ENCODE results near the gene TMEM178B. TPM values are rescaled to one million over a fixed set of nuclear protein-coding genes. Genes with fewer than 3 reads are reported as not detected.

The TMEM178B gene
- polyA plus RNA-seq, 4 donors = 0.30 to 0.69 TPM; not detected in 2

- no peak overlapping the region for H3K4me3 ChIP-seq (ENCODE audit: low read depth in 1 of 3, low read length in 3 of 3)
- peaks cover 0 to 4% (median 0%) of the 10 kb centered on the region in 3 donors for H3K27me3 ChIP-seq (ENCODE audit: control insufficient read depth in 3 of 3, insufficient read depth in 3 of 3, low read length in 3 of 3)
- no peak overlapping the region for H3K27ac ChIP-seq (ENCODE audit: low read depth in 1 of 3, low read length in 2 of 3)
- FAIRE-seq (no peak), DNase-seq (no peak)
- WGBS, 3 donors = 69 to 72% (median 69%) methylated on average over 2 of the region's 2 CpGs
- no peaks in the 10 kb centered on the region for H3K36me3 ChIP-seq (ENCODE audit: control insufficient read depth in 3 of 3, insufficient read depth in 2 of 3, low read depth in 1 of 3, low read length in 3 of 3)
- H3K4me1 ChIP-seq (ENCODE audit: control insufficient read depth in 3 of 3, insufficient read depth in 2 of 3, low read depth in 1 of 3, low read length in 2 of 3) = no peaks in the 10 kb centered on the region
- H3K9me3 ChIP-seq (ENCODE audit: control insufficient read depth in 2 of 2, insufficient read depth in 1 of 2, low read depth in 1 of 2, low read length in 1 of 2) = no peaks in the 10 kb centered on the region
These were observed 347.4 kb downstream of the TMEM178B start for GRCh38 chr7:141421306-141421705.

GRCh38 chr7:141427134-141427533 is 353.3 kb downstream of the TMEM178B start:
- Histone ChIP-seq H3K36me3 (ENCODE audit: control insufficient read depth in 3 of 3, insufficient read depth in 2 of 3, low read depth in 1 of 3, low read length in 3 of 3) (no peaks in the 10 kb centered on the region), H3K4me3 (ENCODE audit: low read depth in 1 of 3, low read length in 3 of 3) (no peak overlapping the region), H3K27me3 (ENCODE audit: control insufficient read depth in 3 of 3, insufficient read depth in 3 of 3, low read length in 3 of 3) (peaks cover 0 to 15% (median 6%) of the 10 kb centered on the region in 3 donors), H3K27ac (ENCODE audit: low read depth in 1 of 3, low read length in 2 of 3) (no peak overlapping the region), H3K4me1 (ENCODE audit: control insufficient read depth in 3 of 3, insufficient read depth in 2 of 3, low read depth in 1 of 3, low read length in 2 of 3) (no peaks in the 10 kb centered on the region), H3K9me3 (ENCODE audit: control insufficient read depth in 2 of 2, insufficient read depth in 1 of 2, low read depth in 1 of 2, low read length in 1 of 2) (no peaks in the 10 kb centered on the region)
- FAIRE-seq (no peak), DNase-seq (no peak)

DNA sequence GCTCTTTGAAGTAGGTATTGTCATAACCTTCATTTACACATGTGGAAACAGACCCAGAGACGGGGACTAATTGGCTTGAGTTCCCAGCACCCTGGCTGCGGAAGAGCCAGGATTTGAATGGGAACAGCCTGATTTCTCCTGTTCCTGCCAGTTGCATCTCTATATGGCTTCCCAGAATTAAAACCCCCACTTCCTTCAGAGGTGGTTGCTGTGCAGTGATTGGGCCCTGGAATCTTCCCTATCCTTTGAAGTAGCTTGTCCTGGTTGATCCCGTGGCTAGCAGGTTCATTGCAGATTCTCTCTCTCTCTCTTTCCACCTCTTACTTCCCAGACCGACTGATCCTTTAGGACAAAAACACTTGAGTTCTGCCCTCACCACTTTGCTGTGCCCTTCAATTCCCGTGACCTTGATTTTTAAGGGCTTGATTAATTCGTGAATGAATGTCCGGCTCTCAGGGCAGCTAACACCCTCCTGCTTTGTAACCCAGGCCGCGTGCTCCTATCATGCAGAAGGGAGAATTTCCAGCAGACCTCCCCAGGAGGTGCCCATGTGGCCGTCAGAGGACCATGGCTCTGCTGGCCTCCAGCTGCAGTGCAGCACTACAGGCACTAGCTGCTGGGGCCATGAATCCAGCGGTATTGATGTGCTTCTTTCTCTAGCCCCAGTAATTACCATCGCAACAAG is 356.7 kb downstream of the TMEM178B start:
- Histone ChIP-seq H3K4me1 (ENCODE audit: control insufficient read depth in 3 of 3, insufficient read depth in 2 of 3, low read depth in 1 of 3, low read length in 2 of 3) (no peaks in the 10 kb centered on the region), H3K36me3 (ENCODE audit: control insufficient read depth in 3 of 3, insufficient read depth in 2 of 3, low read depth in 1 of 3, low read length in 3 of 3) (no peaks in the 10 kb centered on the region), H3K4me3 (ENCODE audit: low read depth in 1 of 3, low read length in 3 of 3) (no peak overlapping the region), H3K27ac (ENCODE audit: low read depth in 1 of 3, low read length in 2 of 3) (no peak overlapping the region), H3K9me3 (ENCODE audit: control insufficient read depth in 2 of 2, insufficient read depth in 1 of 2, low read depth in 1 of 2, low read length in 1 of 2) (no peaks in the 10 kb centered on the region), H3K27me3 (ENCODE audit: control insufficient read depth in 3 of 3, insufficient read depth in 3 of 3, low read length in 3 of 3) (peaks cover 0 to 15% (median 6%) of the 10 kb centered on the region in 3 donors)
- WGBS, 3 donors = 35 to 47% (median 38%) methylated on average over 12 of the region's 12 CpGs
- FAIRE-seq (no peak), DNase-seq (no peak)

DNA sequence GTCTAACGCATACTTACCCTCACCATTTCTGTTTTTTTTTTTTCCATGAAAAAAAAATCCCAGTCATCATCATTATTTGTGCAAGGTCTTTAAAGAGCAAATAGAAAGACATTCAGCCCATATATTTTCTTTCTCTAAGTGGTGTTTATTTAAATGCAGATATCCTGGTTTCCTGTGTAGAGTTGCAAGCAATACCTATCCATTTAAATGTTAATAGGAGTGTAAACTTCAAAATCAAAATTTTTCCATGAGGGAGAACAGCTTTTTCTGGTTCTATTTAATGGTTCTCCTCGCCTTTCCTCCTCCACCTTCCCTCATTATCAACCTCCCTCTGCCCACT is 357.2 kb downstream of the TMEM178B start:
- Histone ChIP-seq H3K4me1 (ENCODE audit: control insufficient read depth in 3 of 3, insufficient read depth in 2 of 3, low read depth in 1 of 3, low read length in 2 of 3) (no peaks in the 10 kb centered on the region), H3K27me3 (ENCODE audit: control insufficient read depth in 3 of 3, insufficient read depth in 3 of 3, low read length in 3 of 3) (peaks cover 0 to 15% (median 6%) of the 10 kb centered on the region in 3 donors), H3K27ac (ENCODE audit: low read depth in 1 of 3, low read length in 2 of 3) (no peak overlapping the region), H3K36me3 (ENCODE audit: control insufficient read depth in 3 of 3, insufficient read depth in 2 of 3, low read depth in 1 of 3, low read length in 3 of 3) (no peaks in the 10 kb centered on the region), H3K4me3 (ENCODE audit: low read depth in 1 of 3, low read length in 3 of 3) (no peak overlapping the region), H3K9me3 (ENCODE audit: control insufficient read depth in 2 of 2, insufficient read depth in 1 of 2, low read depth in 1 of 2, low read length in 1 of 2) (no peaks in the 10 kb centered on the region)
- 59 to 71% (median 68%) methylated on average over 2 of the region's 2 CpGs for WGBS, 3 donors
- DNase-seq (no peak), FAIRE-seq (no peak)

- H3K36me3 ChIP-seq (ENCODE audit: control insufficient read depth in 3 of 3, insufficient read depth in 2 of 3, low read depth in 1 of 3, low read length in 3 of 3) = no peaks in the 10 kb centered on the region
- H3K27me3 ChIP-seq (ENCODE audit: control insufficient read depth in 3 of 3, insufficient read depth in 3 of 3, low read length in 3 of 3) = peaks cover 0 to 15% (median 6%) of the 10 kb centered on the region in 3 donors
- no peak overlapping the region for H3K27ac ChIP-seq (ENCODE audit: low read depth in 1 of 3, low read length in 2 of 3)
- WGBS, 3 donors = 71 to 82% (median 77%) methylated on average over 1 of the region's 1 CpG
- FAIRE-seq (no peak), DNase-seq (no peak)
- H3K4me1 ChIP-seq (ENCODE audit: control insufficient read depth in 3 of 3, insufficient read depth in 2 of 3, low read depth in 1 of 3, low read length in 2 of 3) = no peaks in the 10 kb centered on the region
- no peak overlapping the region for H3K4me3 ChIP-seq (ENCODE audit: low read depth in 1 of 3, low read length in 3 of 3)
- H3K9me3 ChIP-seq (ENCODE audit: control insufficient read depth in 2 of 2, insufficient read depth in 1 of 2, low read depth in 1 of 2, low read length in 1 of 2) = no peaks in the 10 kb centered on the region
These were observed 357.8 kb downstream of the TMEM178B start for GRCh38 chr7:141431711-141432110.

GRCh38 chr7:141433698-141434097 is 359.8 kb downstream of the TMEM178B start:
- WGBS, 3 donors = 68 to 83% (median 68%) methylated on average over 2 of the region's 2 CpGs
- no peaks in the 10 kb centered on the region for H3K36me3 ChIP-seq (ENCODE audit: control insufficient read depth in 3 of 3, insufficient read depth in 2 of 3, low read depth in 1 of 3, low read length in 3 of 3)
- H3K4me1 ChIP-seq (ENCODE audit: control insufficient read depth in 3 of 3, insufficient read depth in 2 of 3, low read depth in 1 of 3, low read length in 2 of 3) = no peaks in the 10 kb centered on the region
- DNase-seq = no peak
- no peak overlapping the region for H3K27ac ChIP-seq (ENCODE audit: low read depth in 1 of 3, low read length in 2 of 3)
- no peaks in the 10 kb centered on the region for H3K9me3 ChIP-seq (ENCODE audit: control insufficient read depth in 2 of 2, insufficient read depth in 1 of 2, low read depth in 1 of 2, low read length in 1 of 2)
- H3K4me3 ChIP-seq (ENCODE audit: low read depth in 1 of 3, low read length in 3 of 3) = no peak overlapping the region
- no peak for FAIRE-seq
- peaks cover 0 to 15% (median 6%) of the 10 kb centered on the region in 3 donors for H3K27me3 ChIP-seq (ENCODE audit: control insufficient read depth in 3 of 3, insufficient read depth in 3 of 3, low read length in 3 of 3)

- FAIRE-seq (no peak), DNase-seq (no peak)
- Histone ChIP-seq H3K4me3 (ENCODE audit: low read depth in 1 of 3, low read length in 3 of 3) (no peak overlapping the region), H3K4me1 (ENCODE audit: control insufficient read depth in 3 of 3, insufficient read depth in 2 of 3, low read depth in 1 of 3, low read length in 2 of 3) (no peaks in the 10 kb centered on the region), H3K27ac (ENCODE audit: low read depth in 1 of 3, low read length in 2 of 3) (no peak overlapping the region), H3K36me3 (ENCODE audit: control insufficient read depth in 3 of 3, insufficient read depth in 2 of 3, low read depth in 1 of 3, low read length in 3 of 3) (no peaks in the 10 kb centered on the region), H3K9me3 (ENCODE audit: control insufficient read depth in 2 of 2, insufficient read depth in 1 of 2, low read depth in 1 of 2, low read length in 1 of 2) (no peaks in the 10 kb centered on the region), H3K27me3 (ENCODE audit: control insufficient read depth in 3 of 3, insufficient read depth in 3 of 3, low read length in 3 of 3) (peaks cover 0 to 4% (median 0%) of the 10 kb centered on the region in 3 donors)
- whole genome bisulfite sequencing, 3 donors = 49 to 65% (median 63%) methylated on average over 2 of the region's 2 CpGs
These were observed 362.3 kb downstream of the TMEM178B start for GRCh38 chr7:141436139-141436538.

DNA sequence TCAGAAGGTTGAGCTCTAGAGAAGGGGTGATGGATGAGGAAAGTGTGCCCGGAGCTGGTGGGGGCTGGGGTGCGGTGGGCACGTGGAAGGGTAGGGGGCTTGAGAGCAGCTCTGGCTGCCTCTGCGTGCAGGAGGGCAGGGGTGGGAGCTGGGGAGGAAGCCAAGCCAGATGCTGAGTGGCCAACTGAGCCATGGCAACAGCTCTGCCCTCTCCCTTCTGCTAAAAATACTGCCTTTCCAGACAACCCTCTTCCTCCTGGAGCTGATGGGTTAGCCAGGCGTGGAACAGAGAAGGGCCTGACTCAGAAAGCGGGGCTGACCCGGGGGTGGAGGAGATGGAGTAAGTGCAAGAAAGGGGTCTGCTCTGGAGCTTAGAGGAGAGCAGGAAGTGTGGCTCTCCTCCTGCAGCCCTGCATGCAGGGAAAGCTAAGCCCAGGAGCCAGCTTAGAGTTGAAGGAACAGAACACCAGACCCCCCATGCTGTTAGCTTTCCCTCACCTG is 362.8 kb downstream of the TMEM178B start:
- Histone ChIP-seq H3K4me1 (ENCODE audit: control insufficient read depth in 3 of 3, insufficient read depth in 2 of 3, low read depth in 1 of 3, low read length in 2 of 3) (no peaks in the 10 kb centered on the region), H3K36me3 (ENCODE audit: control insufficient read depth in 3 of 3, insufficient read depth in 2 of 3, low read depth in 1 of 3, low read length in 3 of 3) (no peaks in the 10 kb centered on the region), H3K27ac (ENCODE audit: low read depth in 1 of 3, low read length in 2 of 3) (no peak overlapping the region), H3K27me3 (ENCODE audit: control insufficient read depth in 3 of 3, insufficient read depth in 3 of 3, low read length in 3 of 3) (peaks cover 0 to 4% (median 0%) of the 10 kb centered on the region in 3 donors), H3K9me3 (ENCODE audit: control insufficient read depth in 2 of 2, insufficient read depth in 1 of 2, low read depth in 1 of 2, low read length in 1 of 2) (no peaks in the 10 kb centered on the region), H3K4me3 (ENCODE audit: low read depth in 1 of 3, low read length in 3 of 3) (no peak overlapping the region)
- DNase-seq = no peak
- 73 to 84% (median 78%) methylated on average over 7 of the region's 7 CpGs for WGBS, 3 donors
- no peak for FAIRE-seq

- no peak overlapping the region for H3K27ac ChIP-seq (ENCODE audit: low read depth in 1 of 3, low read length in 2 of 3)
- no peak overlapping the region for H3K4me3 ChIP-seq (ENCODE audit: low read depth in 1 of 3, low read length in 3 of 3)
- 37 to 69% (median 38%) methylated on average over 2 of the region's 2 CpGs for WGBS, 3 donors
- FAIRE-seq = no peak
- no peaks in the 10 kb centered on the region for H3K4me1 ChIP-seq (ENCODE audit: control insufficient read depth in 3 of 3, insufficient read depth in 2 of 3, low read depth in 1 of 3, low read length in 2 of 3)
- H3K27me3 ChIP-seq (ENCODE audit: control insufficient read depth in 3 of 3, insufficient read depth in 3 of 3, low read length in 3 of 3) = no peaks in the 10 kb centered on the region
- H3K9me3 ChIP-seq (ENCODE audit: control insufficient read depth in 2 of 2, insufficient read depth in 1 of 2, low read depth in 1 of 2, low read length in 1 of 2) = no peaks in the 10 kb centered on the region
- no peaks in the 10 kb centered on the region for H3K36me3 ChIP-seq (ENCODE audit: control insufficient read depth in 3 of 3, insufficient read depth in 2 of 3, low read depth in 1 of 3, low read length in 3 of 3)
- DNase-seq = no peak
These were observed 365.3 kb downstream of the TMEM178B start for GRCh38 chr7:141439164-141439563.
